Fibroblast of lung (primary cell): Measurements from ENCODE around the gene TUBG2. TPM values are rescaled to one million over a fixed set of nuclear protein-coding genes. Genes with fewer than 3 reads are reported as not detected.
"Not testable (repeated sequence)": the region's sequence is repeated elsewhere in the genome, so short reads cannot be mapped to it uniquely, and the experiment has no call there.

ENCODE experiments used
- DNase-seq, 2 donors: peaks; one replicate each; pipeline versions ENCODE4 v3.0.0 to v3.0.0-alpha.2; 2010; ENCODE audit warnings: low read depth in 2 of 2
- H2AFZ ChIP-seq: 2 replicates; pipeline ENCODE4 v1.5.1; 2012; ENCODE audit warnings: low read length, control low read depth, inconsistent platforms
- H3K27ac ChIP-seq: 2 replicates; pipeline ENCODE4 v1.5.1; 2011; ENCODE audit warnings: low read length, control low read depth; ENCODE audit not compliant: insufficient read depth
- H3K27me3 ChIP-seq: 2 replicates; pipeline ENCODE4 v1.5.1; 2011; ENCODE audit warnings: mild to moderate bottlenecking, low read length; ENCODE audit not compliant: control insufficient read depth, insufficient read depth
- H3K36me3 ChIP-seq: 2 replicates; pipeline ENCODE4 v1.5.1; 2011; ENCODE audit warnings: low read length; ENCODE audit not compliant: control insufficient read depth, insufficient read depth
- H3K4me1 ChIP-seq: 2 replicates; pipeline ENCODE4 v1.5.1; 2011; ENCODE audit warnings: low read length; ENCODE audit not compliant: control insufficient read depth, insufficient read depth; ENCODE audit errors: extremely low read depth
- H3K4me2 ChIP-seq: 2 replicates; pipeline ENCODE4 v1.5.1; 2011; ENCODE audit warnings: low read length, control low read depth; ENCODE audit not compliant: insufficient read depth; ENCODE audit errors: extremely low read depth
- H3K4me3 ChIP-seq, 4 experiments: fragments of 200-600 bp in 1 of 4; sonication (generic) in 1 of 4; replicated peaks in 1 of 4; 2 replicates each; pipeline ENCODE4 v1.5.1; 2011 to 2016; ENCODE audit warnings: low read length in 4 of 4, low read depth in 3 of 4, mild to moderate bottlenecking in 3 of 4, control low read depth in 2 of 4, inconsistent platforms in 1 of 4, mixed read lengths in 1 of 4; ENCODE audit not compliant: insufficient read depth in 1 of 4; ENCODE audit errors: control extremely low read depth in 1 of 4
- H3K79me2 ChIP-seq: 2 replicates; pipeline ENCODE4 v1.5.1; 2012; ENCODE audit warnings: mild to moderate bottlenecking, low read length, inconsistent platforms; ENCODE audit not compliant: control insufficient read depth, insufficient read depth
- H3K9ac ChIP-seq: 2 replicates; pipeline ENCODE4 v1.5.1; 2011; ENCODE audit warnings: mild to moderate bottlenecking, low read length, control low read depth; ENCODE audit not compliant: insufficient read depth
- H3K9me3 ChIP-seq: 2 replicates; pipeline ENCODE4 v1.5.1; 2012; ENCODE audit warnings: low read depth, low read length; ENCODE audit not compliant: control insufficient read depth, insufficient read depth
- H4K20me1 ChIP-seq: 2 replicates; pipeline ENCODE4 v1.5.1; 2011; ENCODE audit warnings: low read length; ENCODE audit not compliant: control insufficient read depth, insufficient read depth; ENCODE audit errors: extremely low read depth
- CTCF ChIP-seq, 2 donors: IDR thresholded peaks in 1 of 2; conservative IDR thresholded peaks in 1 of 2; 1 replicate in 1 of 2; 2 replicates in 1 of 2; pipeline ENCODE4 v1.5.1; 2011 to 2012; ENCODE audit warnings: low read length in 2 of 2, control low read depth in 1 of 2, inconsistent platforms in 1 of 2, low read depth in 1 of 2, mild to moderate bottlenecking in 1 of 2
- EZH2 ChIP-seq: IDR thresholded peaks from 2 replicates; pipeline ENCODE4 v1.5.1; 2012; ENCODE audit warnings: low read length, control low read depth, mild to moderate bottlenecking; ENCODE audit errors: missing control alignments
- polyA plus RNA-seq, 2 donors: library from polyadenylated mRNA; depleted of rRNA in 1 of 2; stranded (reverse) in 1 of 2; unstranded in 1 of 2; fragments of >200 nt; gene quantifications; 2 replicates each; pipeline ENCODE4 v1.2.1, GENCODE V29; 2011 to 2012; ENCODE audit warnings: missing spikeins in 1 of 2
- total RNA-seq: library from RNA; depleted of rRNA; stranded (reverse); fragments of >200 nt; gene quantifications from 2 replicates; pipeline ENCODE4 v1.2.1, GENCODE V29; 2014

TUBG2 gene
- total and polyA plus RNA-seq, 2 donors (not counting 1 experiment from before 2014, with no cell fraction given) = 11.6 to 13.5 TPM

- H4K20me1 ChIP-seq = no peaks in the 10 kb centered on the region
- H3K9me3 ChIP-seq = no peaks in the 10 kb centered on the region
- H3K4me1 ChIP-seq = peaks cover 11% of the 10 kb centered on the region
- TF ChIP-seq CTCF (conservative IDR thresholded peaks at IDR 0.05 in 1 of 2, IDR thresholded peaks at IDR 0.05 in 1 of 2; ENCODE audit: low read depth in 1 of 2, low read length in 2 of 2) (no peak), EZH2 (no peak)
- no peaks in the 10 kb centered on the region for H3K79me2 ChIP-seq
- no peak overlapping the region for H3K4me2 ChIP-seq
- H3K4me3 ChIP-seq = no peak overlapping the region
- H3K27me3 ChIP-seq = no peaks in the 10 kb centered on the region
- H2AFZ ChIP-seq = no peak overlapping the region
- H3K27ac ChIP-seq = no peak overlapping the region
- no peak overlapping the region for H3K9ac ChIP-seq
- H3K36me3 ChIP-seq = peaks cover 23% of the 10 kb centered on the region
- no peak for DNase-seq
These were observed 6.5 kb downstream of the TUBG2 start for GRCh38 chr17:42665581-42666001.

GRCh38 chr17:42666126-42666525 is 7.0 kb downstream of the TUBG2 start:
- H3K79me2 ChIP-seq, H3K9ac ChIP-seq, H3K27ac ChIP-seq, H3K4me1 ChIP-seq, H3K4me2 ChIP-seq, H3K4me3 ChIP-seq, H4K20me1 ChIP-seq, DNase-seq, H2AFZ ChIP-seq, H3K27me3 ChIP-seq, H3K9me3 ChIP-seq: not testable (repeated sequence)
- peaks cover 28% of the 10 kb centered on the region for H3K36me3 ChIP-seq

- no peaks in the 10 kb centered on the region for H3K79me2 ChIP-seq
- H3K27ac ChIP-seq = peak overlapping the region; percentile 49
- H4K20me1 ChIP-seq = no peaks in the 10 kb centered on the region
- H3K4me3 ChIP-seq = no peak overlapping the region
- no peak overlapping the region for H2AFZ ChIP-seq
- peak; percentile 77 to 81 for DNase-seq
- H3K4me2 ChIP-seq = no peak overlapping the region
- TF ChIP-seq EZH2 (no peak), CTCF (conservative IDR thresholded peaks at IDR 0.05 in 1 of 2, IDR thresholded peaks at IDR 0.05 in 1 of 2; ENCODE audit: low read depth in 1 of 2, low read length in 2 of 2) (no peak)
- no peak overlapping the region for H3K9ac ChIP-seq
- no peaks in the 10 kb centered on the region for H3K9me3 ChIP-seq
- H3K27me3 ChIP-seq = no peaks in the 10 kb centered on the region
- H3K4me1 ChIP-seq = peaks cover 13% of the 10 kb centered on the region
- peaks cover 35% of the 10 kb centered on the region for H3K36me3 ChIP-seq
These were observed 8.2 kb downstream of the TUBG2 start for GRCh38 chr17:42667088-42667951.
